HEK293 (cell line): ENCODE measurements around the gene COL5A3.

Experiments
- CTCF ChIP-seq: fragments of 450-650 bp; formaldehyde crosslinking; IDR thresholded peaks from 2 replicates; pipeline ENCODE4 v1.5.1; 2016; ENCODE audit warnings: missing biosample characterization, missing genetic modification characterization
- INSM2 ChIP-seq: fragments of 450-650 bp; formaldehyde crosslinking; IDR thresholded peaks from 2 replicates; pipeline ENCODE4 v1.5.1; 2016; ENCODE audit warnings: missing biosample characterization, missing genetic modification characterization
- KLF9 ChIP-seq: fragments of 450-650 bp; formaldehyde crosslinking; IDR thresholded peaks from 2 replicates; pipeline ENCODE4 v1.5.1; 2016; ENCODE audit warnings: missing biosample characterization, missing genetic modification characterization, low read depth
- ZNF239 ChIP-seq: fragments of 450-650 bp; formaldehyde crosslinking; IDR thresholded peaks from 2 replicates; pipeline ENCODE4 v1.5.1; 2016; ENCODE audit warnings: missing biosample characterization, missing genetic modification characterization
- ZNF645 ChIP-seq: fragments of 450-650 bp; formaldehyde crosslinking; IDR thresholded peaks from 2 replicates; pipeline ENCODE4; 2016; ENCODE audit warnings: missing biosample characterization, missing genetic modification characterization
- ZNF664 ChIP-seq: fragments of 450-650 bp; formaldehyde crosslinking; IDR thresholded peaks from 2 replicates; pipeline ENCODE4 v1.5.1; 2016; ENCODE audit warnings: missing biosample characterization, missing genetic modification characterization
- ZNF677 ChIP-seq: fragments of 450-650 bp; IDR thresholded peaks from 2 replicates; pipeline ENCODE4 v1.5.0; 2018; ENCODE audit warnings: missing biosample characterization, mild to moderate bottlenecking, missing genetic modification characterization, moderate library complexity
- ZNF747 ChIP-seq: fragments of 450-650 bp; formaldehyde crosslinking; IDR thresholded peaks from 2 replicates; pipeline ENCODE4 v1.5.1; 2016; ENCODE audit warnings: missing biosample characterization, missing genetic modification characterization
- ZNF776 ChIP-seq: fragments of 450-650 bp; formaldehyde crosslinking; IDR thresholded peaks from 2 replicates; pipeline ENCODE4 v1.5.0; 2017; ENCODE audit warnings: missing biosample characterization, missing genetic modification characterization, borderline replicate concordance
- TF ChIP-seq, protein P1 (sequence below): fragments of 450-650 bp; formaldehyde crosslinking; IDR thresholded peaks from 2 replicates; pipeline ENCODE4 v1.5.1; 2016; ENCODE audit warnings: missing biosample characterization, missing genetic modification characterization

DNA sequence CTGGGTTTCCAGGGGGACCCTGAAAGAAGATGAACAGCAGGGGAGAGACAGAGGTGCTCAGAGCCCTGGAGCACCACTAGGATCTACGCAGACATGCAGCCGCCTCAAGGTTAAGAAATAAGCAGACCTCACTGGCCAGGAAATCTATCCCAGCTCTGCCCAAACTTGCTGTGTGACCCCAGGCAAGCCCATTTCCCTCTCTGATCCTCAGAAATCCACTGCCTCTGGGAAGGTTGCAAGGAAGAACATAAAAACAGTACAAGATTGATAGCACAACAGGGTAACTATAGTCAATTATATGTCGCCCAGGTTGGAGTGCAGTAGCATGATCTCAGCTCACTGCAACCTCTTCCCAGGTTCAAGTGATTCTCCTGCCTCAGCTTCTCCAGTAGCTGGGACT lies 20.8 kb downstream of the COL5A3 start:
- no peak for TF ChIP-seq ZNF747 (tag by site-specific recombination)
- TF ChIP-seq KLF9 (tag by site-specific recombination), result no peak
- no peak for TF ChIP-seq ZNF776 (tag by site-specific recombination)
- no peak for TF ChIP-seq INSM2
- TF ChIP-seq, protein P1, sequence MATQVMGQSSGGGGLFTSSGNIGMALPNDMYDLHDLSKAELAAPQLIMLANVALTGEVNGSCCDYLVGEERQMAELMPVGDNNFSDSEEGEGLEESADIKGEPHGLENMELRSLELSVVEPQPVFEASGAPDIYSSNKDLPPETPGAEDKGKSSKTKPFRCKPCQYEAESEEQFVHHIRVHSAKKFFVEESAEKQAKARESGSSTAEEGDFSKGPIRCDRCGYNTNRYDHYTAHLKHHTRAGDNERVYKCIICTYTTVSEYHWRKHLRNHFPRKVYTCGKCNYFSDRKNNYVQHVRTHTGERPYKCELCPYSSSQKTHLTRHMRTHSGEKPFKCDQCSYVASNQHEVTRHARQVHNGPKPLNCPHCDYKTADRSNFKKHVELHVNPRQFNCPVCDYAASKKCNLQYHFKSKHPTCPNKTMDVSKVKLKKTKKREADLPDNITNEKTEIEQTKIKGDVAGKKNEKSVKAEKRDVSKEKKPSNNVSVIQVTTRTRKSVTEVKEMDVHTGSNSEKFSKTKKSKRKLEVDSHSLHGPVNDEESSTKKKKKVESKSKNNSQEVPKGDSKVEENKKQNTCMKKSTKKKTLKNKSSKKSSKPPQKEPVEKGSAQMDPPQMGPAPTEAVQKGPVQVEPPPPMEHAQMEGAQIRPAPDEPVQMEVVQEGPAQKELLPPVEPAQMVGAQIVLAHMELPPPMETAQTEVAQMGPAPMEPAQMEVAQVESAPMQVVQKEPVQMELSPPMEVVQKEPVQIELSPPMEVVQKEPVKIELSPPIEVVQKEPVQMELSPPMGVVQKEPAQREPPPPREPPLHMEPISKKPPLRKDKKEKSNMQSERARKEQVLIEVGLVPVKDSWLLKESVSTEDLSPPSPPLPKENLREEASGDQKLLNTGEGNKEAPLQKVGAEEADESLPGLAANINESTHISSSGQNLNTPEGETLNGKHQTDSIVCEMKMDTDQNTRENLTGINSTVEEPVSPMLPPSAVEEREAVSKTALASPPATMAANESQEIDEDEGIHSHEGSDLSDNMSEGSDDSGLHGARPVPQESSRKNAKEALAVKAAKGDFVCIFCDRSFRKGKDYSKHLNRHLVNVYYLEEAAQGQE (tag by site-specific recombination), result no peak
- TF ChIP-seq ZNF645 (tag by site-specific recombination), result no peak
- no peak for TF ChIP-seq CTCF
- no peak for TF ChIP-seq ZNF239
- TF ChIP-seq ZNF677, result no peak
- no peak for TF ChIP-seq ZNF664 (tag by site-specific recombination)
